Endometrium (tissue), 2 donors: ENCODE results near the gene RAD51B.

ENCODE experiments used
- FAIRE-seq: peaks from 2 replicates; lab custom pipeline; 2012; peaks lifted over from hg19 to GRCh38; lab: Jason Lieb, UNC
- donor health status: control.
- donor health status: control.

Gene RAD51B

GRCh38 chr14:68637106-68638021 is 817.8 kb downstream of the RAD51B start:
- FAIRE-seq: no peak

- peak; percentile 78 for FAIRE-seq
These were observed 818.8 kb downstream of the RAD51B start for GRCh38 chr14:68638141-68638999.

- FAIRE-seq: peak; percentile 60
These were observed 819.6 kb downstream of the RAD51B start for GRCh38 chr14:68639000-68639757.

- FAIRE-seq: no peak
These were observed 820.4 kb downstream of the RAD51B start for GRCh38 chr14:68639758-68640574.

GRCh38 chr14:68643673-68644072 is 824.1 kb downstream of the RAD51B start:
- no peak for FAIRE-seq

GRCh38 chr14:68644101-68644500 is 824.5 kb downstream of the RAD51B start:
- FAIRE-seq: no peak

GRCh38 chr14:68645371-68645770 is 825.8 kb downstream of the RAD51B start:
- FAIRE-seq: no peak

- no peak for FAIRE-seq
These were observed 830.1 kb downstream of the RAD51B start for GRCh38 chr14:68649476-68650189.

GRCh38 chr14:68650404-68650994 is 830.9 kb downstream of the RAD51B start:
- FAIRE-seq: no peak

- no peak for FAIRE-seq
These were observed 831.5 kb downstream of the RAD51B start for GRCh38 chr14:68651075-68651474.

- peak; percentile 33 for FAIRE-seq
These were observed 832.3 kb downstream of the RAD51B start for GRCh38 chr14:68651652-68652432.

GRCh38 chr14:68652433-68652690 is 832.8 kb downstream of the RAD51B start:
- no peak for FAIRE-seq

GRCh38 chr14:68653108-68653507 is 833.5 kb downstream of the RAD51B start:
- FAIRE-seq: no peak

- no peak for FAIRE-seq
These were observed 834.2 kb downstream of the RAD51B start for GRCh38 chr14:68653804-68654203.

GRCh38 chr14:68654471-68654941 is 834.9 kb downstream of the RAD51B start:
- FAIRE-seq: no peak

- FAIRE-seq: no peak
These were observed 835.6 kb downstream of the RAD51B start for GRCh38 chr14:68655021-68655831.

- no peak for FAIRE-seq
These were observed 836.3 kb downstream of the RAD51B start for GRCh38 chr14:68655911-68656316.

- no peak for FAIRE-seq
These were observed 836.9 kb downstream of the RAD51B start for GRCh38 chr14:68656452-68656851.
